Measurements from ENCODE around the gene SLIT1.
A peak's percentile ranks its signal among the peaks of the same experiment; 100 is the strongest.

The SLIT1 gene

DNA sequence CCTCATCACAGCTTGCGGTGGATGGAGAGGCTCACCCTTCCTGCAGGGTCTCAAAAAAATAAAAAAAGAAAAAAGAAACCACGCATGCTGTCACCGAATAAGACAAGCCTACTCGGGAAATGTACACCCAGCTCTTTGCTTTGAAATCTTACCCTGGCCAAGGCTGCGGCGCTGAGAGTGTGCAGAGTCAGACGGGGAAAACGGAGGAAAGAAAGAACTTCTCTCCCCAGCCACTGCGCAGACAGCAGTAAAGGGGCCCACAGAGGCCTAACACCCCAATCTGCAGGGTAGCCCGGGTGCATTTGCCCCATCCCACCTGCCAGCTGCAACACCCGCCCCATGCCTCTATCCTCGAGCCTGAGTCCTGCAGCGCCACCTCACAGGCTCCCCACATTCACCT is 14.8 kb downstream of the SLIT1 start:
- DNase-seq (ENCODE audit: low spot score) = no peak

DNA sequence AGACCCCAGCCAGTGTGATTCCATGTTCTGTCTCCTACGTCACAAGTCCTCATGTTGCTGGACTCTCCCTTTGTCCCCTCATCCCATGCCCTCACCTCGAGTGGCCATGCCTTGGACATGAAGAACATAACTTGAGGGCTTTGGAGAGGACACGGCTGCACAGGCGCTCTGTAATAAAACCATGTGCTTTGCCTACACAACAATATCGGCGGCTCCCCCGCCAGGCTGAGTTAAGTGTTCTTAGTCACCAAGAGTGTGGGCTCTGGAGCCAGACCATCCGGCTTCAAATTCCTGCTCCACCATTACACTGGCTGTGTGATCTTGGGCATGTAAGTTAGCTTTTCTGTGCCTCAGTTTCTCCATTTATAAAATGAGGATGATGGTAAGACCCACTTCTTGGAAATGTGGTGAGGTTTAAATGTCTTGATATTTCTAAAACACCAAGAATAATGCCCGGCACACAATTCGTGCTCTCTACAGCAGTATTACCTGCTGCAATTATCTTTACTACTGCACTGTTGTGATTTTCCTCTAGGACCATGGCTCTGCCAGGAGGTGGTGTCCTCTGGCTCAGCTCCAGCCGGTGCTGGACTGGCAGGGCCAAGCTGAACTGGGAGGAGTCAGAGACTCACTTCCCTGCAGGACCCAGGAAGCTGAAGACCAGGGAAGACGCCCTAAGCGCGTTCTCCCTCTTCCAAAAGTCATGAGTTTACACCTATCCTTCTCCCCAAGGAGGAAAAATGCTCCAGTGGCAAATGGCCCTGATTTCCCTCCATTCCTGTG is 15.7 kb downstream of the SLIT1 start:
- no peak for DNase-seq (ENCODE audit: low spot score)
- TF ChIP-seq, protein P1, sequence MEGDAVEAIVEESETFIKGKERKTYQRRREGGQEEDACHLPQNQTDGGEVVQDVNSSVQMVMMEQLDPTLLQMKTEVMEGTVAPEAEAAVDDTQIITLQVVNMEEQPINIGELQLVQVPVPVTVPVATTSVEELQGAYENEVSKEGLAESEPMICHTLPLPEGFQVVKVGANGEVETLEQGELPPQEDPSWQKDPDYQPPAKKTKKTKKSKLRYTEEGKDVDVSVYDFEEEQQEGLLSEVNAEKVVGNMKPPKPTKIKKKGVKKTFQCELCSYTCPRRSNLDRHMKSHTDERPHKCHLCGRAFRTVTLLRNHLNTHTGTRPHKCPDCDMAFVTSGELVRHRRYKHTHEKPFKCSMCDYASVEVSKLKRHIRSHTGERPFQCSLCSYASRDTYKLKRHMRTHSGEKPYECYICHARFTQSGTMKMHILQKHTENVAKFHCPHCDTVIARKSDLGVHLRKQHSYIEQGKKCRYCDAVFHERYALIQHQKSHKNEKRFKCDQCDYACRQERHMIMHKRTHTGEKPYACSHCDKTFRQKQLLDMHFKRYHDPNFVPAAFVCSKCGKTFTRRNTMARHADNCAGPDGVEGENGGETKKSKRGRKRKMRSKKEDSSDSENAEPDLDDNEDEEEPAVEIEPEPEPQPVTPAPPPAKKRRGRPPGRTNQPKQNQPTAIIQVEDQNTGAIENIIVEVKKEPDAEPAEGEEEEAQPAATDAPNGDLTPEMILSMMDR (IDR thresholded peaks at IDR 0.05; ENCODE audit: poor library complexity, severe bottlenecking) = no peak
- no peaks in the 10 kb centered on the region for H3K4me1 ChIP-seq (ENCODE audit: insufficient read depth, poor library complexity, severe bottlenecking)
- no peak overlapping the region for H3K27ac ChIP-seq (ENCODE audit: poor library complexity, severe bottlenecking)
- ATAC-seq (ENCODE audit: low read depth) = peak; percentile 79
- no peaks in the 10 kb centered on the region for H3K27me3 ChIP-seq (ENCODE audit: insufficient read depth, poor library complexity, severe bottlenecking)
- H3K4me3 ChIP-seq (ENCODE audit: severe bottlenecking) = no peak overlapping the region
- no peaks in the 10 kb centered on the region for H3K36me3 ChIP-seq (ENCODE audit: low read depth)
- no peaks in the 10 kb centered on the region for H3K9me3 ChIP-seq (ENCODE audit: severe bottlenecking)

More for the DNA sequence above, 14.8 kb downstream of the SLIT1 start:
- TF ChIP-seq, protein P1 (IDR thresholded peaks at IDR 0.05; ENCODE audit: poor library complexity, severe bottlenecking) = no peak
- no peak overlapping the region for H3K4me3 ChIP-seq (ENCODE audit: severe bottlenecking)
- ATAC-seq (ENCODE audit: low read depth) = no peak
- no peaks in the 10 kb centered on the region for H3K4me1 ChIP-seq (ENCODE audit: insufficient read depth, poor library complexity, severe bottlenecking)
- no peak overlapping the region for H3K27ac ChIP-seq (ENCODE audit: poor library complexity, severe bottlenecking)
- H3K36me3 ChIP-seq (ENCODE audit: low read depth) = no peaks in the 10 kb centered on the region
- H3K27me3 ChIP-seq (ENCODE audit: insufficient read depth, poor library complexity, severe bottlenecking) = no peaks in the 10 kb centered on the region
- no peaks in the 10 kb centered on the region for H3K9me3 ChIP-seq (ENCODE audit: severe bottlenecking)

DNA sequence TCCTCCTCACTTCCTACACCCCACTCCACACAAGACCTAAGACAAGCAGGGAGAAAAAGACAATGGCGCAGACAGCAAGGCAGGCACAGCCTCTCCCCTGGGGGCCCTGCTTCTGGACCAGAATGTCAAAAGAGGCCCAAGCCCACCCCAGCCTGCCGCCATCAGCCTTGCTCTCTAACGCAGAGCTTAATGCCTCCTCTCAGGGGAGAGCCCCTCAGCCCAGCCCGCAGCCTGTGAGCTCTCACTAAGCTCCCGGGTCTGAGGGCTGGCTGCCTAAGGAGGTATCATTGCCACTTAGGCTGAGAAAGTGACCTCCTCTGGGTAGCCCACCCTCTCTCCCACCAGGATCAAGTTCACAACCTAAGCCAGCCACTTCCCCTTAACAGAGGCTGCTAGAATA is 16.7 kb downstream of the SLIT1 start:
- Histone ChIP-seq H3K27ac (ENCODE audit: poor library complexity, severe bottlenecking) (no peak overlapping the region), H3K4me3 (ENCODE audit: severe bottlenecking) (no peak overlapping the region), H3K36me3 (ENCODE audit: low read depth) (no peaks in the 10 kb centered on the region), H3K27me3 (ENCODE audit: insufficient read depth, poor library complexity, severe bottlenecking) (no peaks in the 10 kb centered on the region), H3K9me3 (ENCODE audit: severe bottlenecking) (no peaks in the 10 kb centered on the region), H3K4me1 (ENCODE audit: insufficient read depth, poor library complexity, severe bottlenecking) (no peaks in the 10 kb centered on the region)
- TF ChIP-seq, protein P1 (IDR thresholded peaks at IDR 0.05; ENCODE audit: poor library complexity, severe bottlenecking) = no peak
- no peak for ATAC-seq (ENCODE audit: low read depth)
- no peak for DNase-seq (ENCODE audit: low spot score)

DNA sequence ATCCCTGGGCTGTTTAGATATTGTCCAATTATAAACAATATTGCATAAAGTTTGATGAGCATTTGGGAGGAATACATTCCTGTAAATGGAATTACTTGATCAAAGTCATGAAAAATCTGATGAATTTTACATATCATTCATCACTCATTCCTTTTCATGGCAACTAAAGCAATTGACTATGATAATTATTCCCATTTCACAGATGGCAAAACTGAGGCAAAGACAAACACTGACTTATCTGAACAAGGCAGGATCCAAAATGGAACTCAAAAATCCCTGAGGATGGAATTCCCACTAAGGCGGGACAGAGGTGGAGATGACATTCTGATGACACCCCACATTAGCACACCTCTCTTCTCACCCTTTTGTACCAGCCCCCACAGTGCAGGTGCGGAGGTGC is 17.1 kb downstream of the SLIT1 start:
- Histone ChIP-seq H3K27me3 (ENCODE audit: insufficient read depth, poor library complexity, severe bottlenecking) (no peaks in the 10 kb centered on the region), H3K4me1 (ENCODE audit: insufficient read depth, poor library complexity, severe bottlenecking) (no peaks in the 10 kb centered on the region), H3K4me3 (ENCODE audit: severe bottlenecking) (no peak overlapping the region), H3K27ac (ENCODE audit: poor library complexity, severe bottlenecking) (no peak overlapping the region), H3K36me3 (ENCODE audit: low read depth) (no peaks in the 10 kb centered on the region), H3K9me3 (ENCODE audit: severe bottlenecking) (no peaks in the 10 kb centered on the region)
- DNase-seq (ENCODE audit: low spot score) (no peak), ATAC-seq (ENCODE audit: low read depth) (no peak)
- TF ChIP-seq, protein P1 (IDR thresholded peaks at IDR 0.05; ENCODE audit: poor library complexity, severe bottlenecking) = no peak

DNA sequence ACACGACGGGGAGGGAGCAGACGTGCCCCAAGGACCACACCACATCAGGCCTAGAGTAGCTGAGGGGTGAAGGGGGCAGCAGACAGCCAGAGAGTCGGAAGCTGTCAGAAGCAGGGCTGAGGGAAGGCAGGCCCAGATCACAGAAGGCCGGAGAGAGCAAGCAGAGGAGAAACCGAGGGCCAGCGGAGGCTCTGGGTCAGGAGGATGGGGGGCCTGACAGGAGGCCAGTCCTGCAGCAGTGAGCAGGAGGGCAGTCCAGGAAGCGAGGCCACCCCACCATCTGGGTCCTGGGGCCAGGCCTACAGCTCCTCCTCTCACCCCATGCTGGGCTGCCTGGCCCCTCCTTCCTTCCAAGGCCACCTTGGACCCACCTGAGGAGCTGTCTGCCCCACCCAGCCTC is 20.3 kb downstream of the SLIT1 start:
- TF ChIP-seq, protein P1 (IDR thresholded peaks at IDR 0.05; ENCODE audit: poor library complexity, severe bottlenecking) = no peak
- Histone ChIP-seq H3K4me3 (ENCODE audit: severe bottlenecking) (no peak overlapping the region), H3K36me3 (ENCODE audit: low read depth) (no peaks in the 10 kb centered on the region), H3K27me3 (ENCODE audit: insufficient read depth, poor library complexity, severe bottlenecking) (no peaks in the 10 kb centered on the region), H3K9me3 (ENCODE audit: severe bottlenecking) (no peaks in the 10 kb centered on the region), H3K4me1 (ENCODE audit: insufficient read depth, poor library complexity, severe bottlenecking) (no peaks in the 10 kb centered on the region), H3K27ac (ENCODE audit: poor library complexity, severe bottlenecking) (no peak overlapping the region)
- no peak for ATAC-seq (ENCODE audit: low read depth)
- no peak for DNase-seq (ENCODE audit: low spot score)

Data from RWPE2 (cell line).